ENCODE data around the gene CCDC201.
"Not testable (repeated sequence)": the region's sequence is repeated elsewhere in the genome, so short reads cannot be mapped to it uniquely, and the experiment has no call there.

DNA sequence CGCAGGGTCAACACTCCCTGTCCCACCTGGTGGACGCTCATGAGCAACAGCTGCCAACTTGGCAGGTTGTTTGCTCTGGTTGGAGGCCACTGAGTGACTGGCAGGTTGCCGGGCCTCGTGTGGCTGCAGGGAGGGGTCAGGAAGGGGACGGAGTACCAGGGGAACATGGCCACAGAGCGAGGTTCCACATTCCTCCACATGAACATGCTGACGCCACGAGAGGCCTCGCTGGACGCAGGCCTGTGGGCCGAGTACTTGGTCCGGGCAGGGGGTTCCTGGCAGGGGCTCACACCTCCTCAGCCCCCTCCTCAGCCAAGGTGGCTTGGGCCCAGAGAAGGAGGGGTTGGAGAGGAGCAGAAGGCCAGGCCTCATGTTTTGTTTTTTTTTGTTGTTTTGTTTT lies 54.1 kb downstream of the CCDC201 start:
- not testable (repeated sequence) for TF ChIP-seq JUND (IDR thresholded peaks at IDR 0.05; ENCODE audit: low read length); MAX (IDR thresholded peaks at IDR 0.05); EZH2 (IDR thresholded peaks at IDR 0.05; ENCODE audit: low read depth, low read length, severe bottlenecking); SIN3A (conservative IDR thresholded peaks at IDR 0.05 in 1 of 2, IDR thresholded peaks at IDR 0.05 in 1 of 2; ENCODE audit: low read depth in 1 of 2, low read length in 2 of 2); TAF7 (optimal IDR thresholded peaks at IDR 0.05; ENCODE audit: borderline replicate concordance, low read depth, low read length)
- TF ChIP-seq, protein P1, sequence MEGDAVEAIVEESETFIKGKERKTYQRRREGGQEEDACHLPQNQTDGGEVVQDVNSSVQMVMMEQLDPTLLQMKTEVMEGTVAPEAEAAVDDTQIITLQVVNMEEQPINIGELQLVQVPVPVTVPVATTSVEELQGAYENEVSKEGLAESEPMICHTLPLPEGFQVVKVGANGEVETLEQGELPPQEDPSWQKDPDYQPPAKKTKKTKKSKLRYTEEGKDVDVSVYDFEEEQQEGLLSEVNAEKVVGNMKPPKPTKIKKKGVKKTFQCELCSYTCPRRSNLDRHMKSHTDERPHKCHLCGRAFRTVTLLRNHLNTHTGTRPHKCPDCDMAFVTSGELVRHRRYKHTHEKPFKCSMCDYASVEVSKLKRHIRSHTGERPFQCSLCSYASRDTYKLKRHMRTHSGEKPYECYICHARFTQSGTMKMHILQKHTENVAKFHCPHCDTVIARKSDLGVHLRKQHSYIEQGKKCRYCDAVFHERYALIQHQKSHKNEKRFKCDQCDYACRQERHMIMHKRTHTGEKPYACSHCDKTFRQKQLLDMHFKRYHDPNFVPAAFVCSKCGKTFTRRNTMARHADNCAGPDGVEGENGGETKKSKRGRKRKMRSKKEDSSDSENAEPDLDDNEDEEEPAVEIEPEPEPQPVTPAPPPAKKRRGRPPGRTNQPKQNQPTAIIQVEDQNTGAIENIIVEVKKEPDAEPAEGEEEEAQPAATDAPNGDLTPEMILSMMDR (IDR thresholded peaks at IDR 0.05; ENCODE audit: control extremely low read depth in 1 of 3, insufficient read depth in 1 of 3, low read depth in 1 of 3, low read length in 3 of 3) = not testable (repeated sequence)
- TF ChIP-seq, protein P2, sequence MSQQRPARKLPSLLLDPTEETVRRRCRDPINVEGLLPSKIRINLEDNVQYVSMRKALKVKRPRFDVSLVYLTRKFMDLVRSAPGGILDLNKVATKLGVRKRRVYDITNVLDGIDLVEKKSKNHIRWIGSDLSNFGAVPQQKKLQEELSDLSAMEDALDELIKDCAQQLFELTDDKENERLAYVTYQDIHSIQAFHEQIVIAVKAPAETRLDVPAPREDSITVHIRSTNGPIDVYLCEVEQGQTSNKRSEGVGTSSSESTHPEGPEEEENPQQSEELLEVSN (IDR thresholded peaks at IDR 0.05) = not testable (repeated sequence)

All from H1 (cell line).